HuH-7 (cell line): Measurements from ENCODE around the gene GAS6.
"Not testable (repeated sequence)": the region's sequence is repeated elsewhere in the genome, so short reads cannot be mapped to it uniquely, and the experiment has no call there.

Experiments
- DNase-seq: peaks from one replicate; pipeline ENCODE4 v3.0.0; 2011; ENCODE audit warnings: low spot score

Gene GAS6

GRCh38 chr13:113837560-113838355 lies 26.1 kb downstream of the GAS6 start:
- no peak for DNase-seq

GRCh38 chr13:113836768-113837559 lies 26.9 kb downstream of the GAS6 start:
- no peak for DNase-seq

GRCh38 chr13:113835461-113836270 lies 28.2 kb downstream of the GAS6 start:
- no peak for DNase-seq

- no peak for DNase-seq
Observed at GRCh38 chr13:113834496-113835200, 29.2 kb downstream of the GAS6 start.

- DNase-seq: not testable (repeated sequence)
Observed at GRCh38 chr13:113834006-113834405, 29.9 kb downstream of the GAS6 start.

GRCh38 chr13:113833111-113833830 lies 30.6 kb downstream of the GAS6 start:
- no peak for DNase-seq

- no peak for DNase-seq
Observed at GRCh38 chr13:113832631-113833030, 31.2 kb downstream of the GAS6 start.

GRCh38 chr13:113832205-113832604 lies 31.7 kb downstream of the GAS6 start:
- no peak for DNase-seq

GRCh38 chr13:113831061-113831460 lies 32.8 kb downstream of the GAS6 start:
- no peak for DNase-seq

- DNase-seq: not testable (repeated sequence)
Observed at GRCh38 chr13:113830426-113830950, 33.4 kb downstream of the GAS6 start.

GRCh38 chr13:113828282-113828825 lies 35.5 kb downstream of the GAS6 start:
- DNase-seq: no peak

- no peak for DNase-seq
Observed at GRCh38 chr13:113827021-113827420, 36.9 kb downstream of the GAS6 start.

GRCh38 chr13:113826446-113826845 lies 37.4 kb downstream of the GAS6 start:
- not testable (repeated sequence) for DNase-seq

GRCh38 chr13:113825841-113826240 lies 38.0 kb downstream of the GAS6 start:
- no peak for DNase-seq

GRCh38 chr13:113823771-113824170 lies 40.1 kb downstream of the GAS6 start:
- no peak for DNase-seq

GRCh38 chr13:113822956-113823744 lies 40.7 kb downstream of the GAS6 start:
- no peak for DNase-seq

- no peak for DNase-seq
Observed at GRCh38 chr13:113822266-113822665, 41.6 kb downstream of the GAS6 start.

GRCh38 chr13:113821847-113822246 lies 42.0 kb downstream of the GAS6 start:
- no peak for DNase-seq

- no peak for DNase-seq
Observed at GRCh38 chr13:113820813-113821651, 42.8 kb downstream of the GAS6 start.
